ENCODE measurements around the gene HARS2.
"Not testable (repeated sequence)": the region's sequence is repeated elsewhere in the genome, so short reads cannot be mapped to it uniquely, and the experiment has no call there.

HARS2 gene

DNA sequence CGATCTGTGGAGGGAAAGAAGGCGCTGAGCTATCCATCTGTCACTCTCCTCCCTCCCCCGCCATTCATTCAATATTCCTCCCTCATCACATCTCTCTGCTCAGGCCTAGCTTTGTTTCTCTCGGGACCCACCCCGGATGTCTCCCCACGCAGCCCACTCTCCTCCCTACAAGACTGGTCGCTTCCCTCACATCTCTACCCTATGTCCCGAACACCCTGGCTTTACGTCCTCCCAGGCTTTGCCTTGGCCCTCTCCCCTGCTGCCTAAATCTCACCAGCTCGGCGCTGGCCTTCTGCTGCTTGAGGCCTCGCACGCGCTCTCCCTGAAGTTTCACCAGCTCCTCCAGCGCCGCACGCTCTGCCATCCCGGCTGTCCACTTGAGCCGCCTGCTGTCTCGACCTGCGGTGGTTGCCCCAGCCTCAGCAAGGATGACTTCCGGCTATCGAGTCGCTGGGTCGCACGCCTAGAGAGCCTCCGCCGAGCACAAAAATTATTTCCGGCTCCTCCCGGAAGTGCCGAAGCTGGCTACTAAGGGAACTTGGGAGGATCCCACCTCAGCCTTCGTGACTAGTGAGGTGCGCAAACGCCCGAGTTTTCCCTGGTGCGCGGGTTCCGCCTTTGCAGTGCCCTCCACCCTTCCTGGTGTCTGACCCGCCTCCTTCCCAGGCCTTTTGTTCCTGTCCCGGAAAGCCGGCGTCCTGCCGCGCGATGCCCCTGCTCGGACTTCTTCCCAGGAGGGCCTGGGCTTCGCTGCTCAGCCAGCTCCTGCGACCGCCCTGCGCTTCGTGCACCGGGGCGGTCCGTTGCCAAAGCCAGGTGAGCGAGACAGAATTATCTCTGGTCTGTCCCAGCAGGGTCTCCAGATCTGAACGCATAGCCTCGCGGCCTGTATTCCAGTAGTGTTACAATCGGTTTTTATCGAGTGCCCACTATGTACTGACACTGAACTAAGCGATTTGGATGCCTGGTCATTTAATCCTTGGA, at the start of gene HARS2, which contains the start of gene HARS1:
Gene HARS2, plus strand, starts transcription at position 515 of the 984 bp plus-strand sequence. Its CDS starts 194 bp downstream, at position 709.
Gene HARS1, minus strand, starts transcription at position 430 of the 984 bp plus-strand sequence. Its CDS starts 66 bp downstream, at position 364.
- DNase-seq, result peak; percentile 95

DNA sequence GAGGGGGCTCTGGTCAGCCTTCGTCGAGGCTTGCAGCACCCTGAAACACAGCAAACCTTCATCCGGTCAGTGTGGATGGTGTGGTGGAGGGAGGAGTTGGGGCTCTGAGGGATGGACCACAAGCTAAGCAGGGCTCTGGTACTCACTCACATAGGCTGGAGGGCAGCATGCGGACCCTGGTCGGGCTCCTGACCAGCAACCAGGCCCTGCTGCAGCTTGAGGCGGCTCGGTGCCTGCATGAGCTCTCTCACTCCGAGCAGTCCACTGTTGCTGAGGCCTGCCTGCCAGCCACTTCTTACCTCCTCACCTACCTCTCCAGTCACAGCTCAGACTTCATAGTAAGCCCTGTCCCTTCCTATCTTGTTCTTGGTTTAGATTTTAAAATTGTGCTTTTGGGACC, 49.5 kb upstream of the HARS2 start:
- no peak for DNase-seq

DNA sequence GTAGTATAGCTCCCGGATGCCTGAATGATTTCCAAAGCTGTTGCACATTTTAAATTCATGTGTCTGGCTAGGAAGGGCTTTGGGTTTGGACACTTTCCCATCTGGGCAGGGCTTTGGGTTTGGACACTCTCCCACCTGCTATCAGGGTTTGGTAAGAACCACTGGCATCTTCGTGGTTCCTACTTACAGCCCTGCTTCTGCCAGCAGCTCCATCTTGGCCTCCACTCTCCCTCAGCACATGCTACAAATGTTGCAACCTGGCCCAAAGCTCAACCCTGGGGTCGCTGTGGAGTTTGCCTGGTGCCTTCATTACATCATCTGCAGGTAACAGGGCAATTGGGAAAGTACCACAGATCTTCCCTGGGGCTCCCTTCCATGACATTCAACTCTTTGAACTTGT, 48.5 kb upstream of the HARS2 start:
- no peak for DNase-seq

DNA sequence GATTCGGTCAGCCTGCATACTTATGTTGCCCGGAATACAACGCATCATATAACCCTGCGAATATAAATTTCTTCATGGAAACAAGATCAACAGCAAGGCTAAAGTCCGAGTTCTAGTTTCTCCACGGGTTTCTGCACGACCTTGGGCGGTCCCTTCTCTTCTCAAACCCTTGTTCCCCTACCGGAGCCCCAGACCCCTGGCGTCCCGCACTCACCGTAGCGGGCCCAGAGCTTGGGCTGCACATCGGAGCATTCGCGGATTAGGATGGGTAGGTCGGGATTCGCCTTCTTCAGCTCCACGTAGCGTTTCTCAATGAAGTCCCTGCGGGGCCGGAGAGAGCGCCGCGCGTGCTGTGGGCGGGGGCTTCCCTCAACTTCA, 44.2 kb upstream of the HARS2 start:
- peak; percentile 11 for DNase-seq

DNA sequence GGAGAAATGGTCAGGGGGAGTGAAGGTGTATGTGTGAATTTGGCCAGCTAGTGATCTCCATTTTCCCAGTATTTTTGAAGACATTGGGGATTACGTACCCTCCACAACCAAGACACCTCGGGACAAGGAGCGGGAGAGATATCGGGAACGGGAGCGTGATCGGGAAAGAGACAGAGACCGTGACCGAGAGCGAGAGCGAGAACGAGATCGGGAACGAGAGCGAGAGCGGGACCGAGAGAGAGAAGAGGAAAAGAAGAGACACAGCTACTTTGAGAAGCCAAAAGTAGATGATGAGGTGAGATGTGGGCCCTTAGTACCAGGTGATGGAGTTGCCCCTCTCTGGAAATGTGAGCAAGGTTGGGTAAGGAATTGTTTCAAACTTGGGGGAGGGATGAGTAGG, 32.4 kb upstream of the HARS2 start:
- DNase-seq, result no peak

GRCh38 chr5:140660371-140660770, 30.9 kb upstream of the HARS2 start:
- not testable (repeated sequence) for DNase-seq

- no peak for DNase-seq
Measured at GRCh38 chr5:140664030-140664358, 27.3 kb upstream of the HARS2 start.

GRCh38 chr5:140664359-140665119, 26.7 kb upstream of the HARS2 start, which contains the start of gene WDR55:
WDR55 (plus strand) TSS chr5:140664904; CDS start chr5:140664913, 9 bp downstream.
- peak; percentile 97 for DNase-seq

DNA sequence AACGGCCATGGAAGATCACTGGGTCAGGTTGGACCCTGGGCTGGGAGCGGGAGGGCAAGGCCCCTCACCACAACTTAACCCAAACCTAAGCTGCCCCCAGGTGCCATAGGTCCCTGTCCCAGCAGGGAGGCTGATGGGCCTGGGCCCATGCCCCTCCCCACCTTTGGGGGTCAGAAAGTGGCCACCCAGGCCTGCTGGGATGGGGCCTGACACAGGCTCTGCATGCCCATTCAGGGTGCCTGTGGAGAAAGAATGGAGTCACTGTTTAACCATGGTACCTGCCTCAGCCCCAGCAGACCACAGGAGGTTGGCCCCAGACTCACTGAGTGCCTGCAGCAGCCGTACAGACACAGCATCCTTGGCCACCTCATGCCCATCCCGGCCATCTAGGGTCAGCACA, 20.2 kb upstream of the HARS2 start:
- DNase-seq, result not testable (repeated sequence)

- DNase-seq, result no peak
Measured at GRCh38 chr5:140671472-140672125, 19.7 kb upstream of the HARS2 start.

DNA sequence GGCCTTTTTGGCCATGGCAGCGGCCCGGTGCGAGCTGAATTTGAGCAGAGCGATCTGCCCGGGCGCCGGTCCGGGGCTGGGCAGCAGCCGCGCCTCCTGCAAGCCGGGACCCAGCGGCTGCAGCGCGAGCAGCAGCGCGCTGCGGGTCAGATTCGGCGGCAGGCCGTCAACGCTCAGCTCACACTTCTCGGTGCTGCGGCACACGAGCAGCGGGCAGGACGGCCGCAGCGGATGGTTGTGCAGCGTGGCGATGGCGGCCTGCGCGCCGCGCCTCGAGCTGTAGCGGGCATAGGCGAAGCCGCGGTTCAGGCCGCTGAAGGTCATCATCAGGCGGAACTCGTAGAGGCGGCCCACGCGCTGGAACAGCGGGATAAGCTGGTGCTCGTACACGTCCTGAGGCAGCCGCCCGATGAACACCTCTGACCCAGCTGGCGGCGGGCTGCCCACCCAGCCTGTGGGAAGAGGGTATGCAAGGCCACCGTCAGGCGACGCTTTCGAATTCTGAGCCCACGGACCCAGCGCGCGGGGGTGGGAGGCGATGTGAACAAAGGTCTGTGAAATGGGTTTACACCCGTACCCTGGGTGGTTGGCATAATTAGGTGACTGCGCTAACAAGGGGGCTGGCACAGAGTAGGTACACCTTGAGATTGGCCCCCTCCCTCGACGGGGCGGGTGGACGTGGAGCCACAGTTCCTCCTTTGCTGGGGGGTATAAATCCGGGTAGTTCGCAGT, 18.6 kb upstream of the HARS2 start:
- DNase-seq, result no peak

- no peak for DNase-seq
Measured at GRCh38 chr5:140673187-140673976, 17.9 kb upstream of the HARS2 start, which contains the start of gene DND1. DND1 (minus strand) TSS chr5:140673576; CDS start chr5:140673542, 34 bp downstream.

DNA sequence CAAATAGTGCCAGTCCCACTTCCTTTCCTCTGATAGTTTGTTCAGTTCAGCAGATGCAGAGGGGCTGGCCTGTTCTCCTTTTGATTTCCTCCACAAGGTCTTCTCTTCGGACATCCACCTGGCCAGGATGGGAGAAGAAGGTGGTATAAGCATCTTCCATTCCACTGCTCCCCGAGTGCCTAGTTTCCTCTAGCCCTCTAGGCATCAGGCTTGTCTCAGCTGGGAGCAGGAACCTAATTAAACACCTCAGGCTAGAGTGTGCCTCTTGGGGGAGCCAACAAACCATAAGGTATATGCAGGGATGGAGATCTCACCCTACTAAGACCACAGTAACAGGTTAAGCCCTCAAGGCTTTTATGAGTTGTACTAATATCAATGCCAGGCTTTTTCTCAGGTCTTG, 17.0 kb upstream of the HARS2 start:
- DNase-seq, result peak; percentile 38

DNA sequence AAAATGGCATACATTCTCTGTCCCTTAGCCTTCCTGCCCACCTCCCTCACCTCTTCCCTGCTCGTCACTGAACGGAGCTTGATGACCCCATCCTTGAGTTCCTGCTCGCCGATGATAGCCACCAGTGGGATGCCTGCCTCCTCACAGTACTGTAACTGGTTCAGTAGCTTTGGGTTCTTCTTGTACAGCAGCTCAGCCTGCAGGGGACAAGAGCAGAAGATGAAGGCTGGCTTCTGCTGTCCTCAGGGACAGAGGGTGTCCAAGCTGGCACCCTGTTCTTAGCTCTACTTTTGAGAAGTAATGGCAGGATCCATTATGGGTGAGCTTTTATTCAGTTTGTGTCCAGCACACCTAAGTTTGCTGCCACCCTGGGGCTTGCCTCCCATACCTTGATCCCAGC, 16.6 kb upstream of the HARS2 start:
- no peak for DNase-seq

DNA sequence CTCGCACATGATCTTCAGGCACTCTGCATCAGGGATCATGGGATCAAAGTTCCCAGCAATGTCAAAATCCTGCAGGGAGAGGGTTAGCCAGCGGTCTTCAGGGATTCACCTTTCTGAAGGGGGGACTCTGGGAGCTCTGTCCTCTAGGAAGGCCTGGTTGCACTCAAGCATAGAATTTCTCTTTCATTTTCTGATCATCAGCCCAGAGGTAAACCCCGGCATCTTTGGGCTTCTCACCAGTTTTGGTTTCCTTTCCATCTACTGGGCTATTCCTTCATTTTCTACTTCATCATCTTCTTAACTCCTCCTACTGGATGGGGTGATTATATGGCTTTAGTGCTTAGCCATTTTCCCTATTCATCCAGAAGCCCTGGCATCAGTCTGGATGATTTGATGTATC, 13.3 kb upstream of the HARS2 start:
- DNase-seq, result no peak

- DNase-seq, result peak; percentile 98
Measured at GRCh38 chr5:140678993-140679392, 12.3 kb upstream of the HARS2 start.

DNA sequence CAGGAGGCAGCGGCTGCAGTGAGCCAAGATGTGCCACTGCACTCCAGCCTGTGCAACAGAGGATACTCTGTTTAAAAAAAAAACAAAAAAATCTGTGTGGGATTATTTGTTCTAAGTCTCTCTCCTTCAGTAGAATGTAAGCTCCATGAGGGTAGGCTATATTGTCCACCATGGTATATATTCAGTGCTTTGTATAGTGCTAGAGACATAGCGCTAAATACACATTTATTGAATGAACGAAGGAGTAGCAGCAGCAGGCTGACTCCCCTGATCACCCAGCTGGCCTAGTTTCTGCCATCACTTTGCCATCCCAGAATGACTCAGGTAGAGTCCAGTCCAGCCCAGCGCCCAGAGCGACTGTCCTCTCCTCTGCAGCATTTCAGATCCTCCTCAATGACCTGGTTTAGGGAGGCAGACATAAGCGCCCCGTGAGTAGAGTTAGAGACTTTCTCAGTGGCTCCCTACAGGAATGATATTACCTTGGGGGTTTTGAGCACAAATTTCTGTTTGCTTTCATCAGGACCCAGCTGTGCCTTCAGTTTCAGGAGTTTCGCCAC, 801 bp upstream of the HARS2 start:
- no peak for DNase-seq

- DNase-seq, result no peak
Measured at GRCh38 chr5:140694276-140694675, 3.0 kb downstream of the HARS2 start.

DNA sequence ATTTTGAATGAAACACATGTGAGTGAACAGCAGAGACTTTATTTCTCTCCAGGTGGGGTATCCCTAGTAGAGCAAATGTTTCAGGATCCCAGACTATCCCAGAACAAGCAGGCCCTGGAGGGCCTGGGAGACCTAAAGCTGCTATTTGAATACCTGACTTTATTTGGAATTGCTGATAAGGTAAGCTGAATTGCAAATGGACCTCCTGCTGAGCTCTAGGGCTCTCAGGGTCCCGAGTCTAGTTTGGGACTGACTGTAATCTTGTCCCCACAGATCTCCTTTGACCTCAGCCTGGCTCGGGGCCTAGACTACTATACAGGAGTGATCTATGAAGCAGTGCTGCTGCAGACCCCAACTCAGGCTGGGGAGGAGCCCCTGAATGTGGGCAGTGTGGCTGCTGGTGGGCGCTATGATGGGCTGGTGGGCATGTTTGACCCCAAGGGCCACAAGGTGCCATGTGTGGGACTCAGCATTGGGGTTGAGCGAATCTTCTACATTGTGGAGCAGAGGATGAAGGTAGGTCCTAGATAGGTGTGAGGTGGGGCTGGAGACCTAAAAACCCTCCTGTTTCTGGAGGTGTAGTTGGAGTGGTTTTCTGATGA, 5.7 kb downstream of the HARS2 start:
- no peak for DNase-seq

Data from hematopoietic multipotent progenitor cell treated with erythropoietin and hydrocortisone succinate and interleukin-3 and kit ligand, for 8 days (in vitro differentiated cells).